ENCODE results near the gene CRYBG2. TPM values are rescaled to one million over a fixed set of nuclear protein-coding genes. Genes with fewer than 3 reads are reported as not detected.

The CRYBG2 gene
- polyA plus RNA-seq, 1 donor (not counting 4 experiments of a cell fraction or from before 2014, with no cell fraction given): 7.9 TPM

GRCh38 chr1:26305667-26306289 is 48.2 kb downstream of the CRYBG2 start:
- Histone ChIP-seq H2AFZ (ENCODE audit: control insufficient read depth, low read length) (peak overlapping the region; percentile 99), H4K20me1 (ENCODE audit: control insufficient read depth, extremely low read depth, insufficient read depth, low read length) (no peaks in the 10 kb centered on the region), H3K4me2 (ENCODE audit: control insufficient read depth, extremely low read depth, insufficient read depth, low read depth, low read length) (peak overlapping the region; percentile 92), H3K4me1 (ENCODE audit: control insufficient read depth, extremely low read depth, insufficient read depth, low read length) (peaks cover 12% of the 10 kb centered on the region), H3K9ac (ENCODE audit: control insufficient read depth, extremely low read depth, insufficient read depth, low read length) (peak overlapping the region; percentile 90), H3K36me3 (ENCODE audit: control insufficient read depth in 2 of 2, extremely low read depth in 1 of 2, insufficient read depth in 2 of 2, low read length in 2 of 2) (no peaks in the 10 kb centered on the region), H3K9me3 (ENCODE audit: control insufficient read depth, low read depth, low read length) (no peaks in the 10 kb centered on the region), H3K4me3 (ENCODE audit: control insufficient read depth in 2 of 3, extremely low read depth in 1 of 3, insufficient read depth in 2 of 3, low read depth in 1 of 3, low read length in 3 of 3) (peak overlapping the region; percentile 80 to 99 (median 97)), H3K27ac (ENCODE audit: control insufficient read depth, insufficient read depth, low read length) (peak overlapping the region; percentile 85), H3K79me2 (ENCODE audit: control insufficient read depth, insufficient read depth, low read length) (peaks cover 3% of the 10 kb centered on the region), H3K9me1 (ENCODE audit: control insufficient read depth, extremely low read depth, insufficient read depth, low read length) (no peaks in the 10 kb centered on the region), H3K27me3 (ENCODE audit: control insufficient read depth, extremely low read depth, insufficient read depth, low read length) (no peaks in the 10 kb centered on the region)
- no peak for DNase-seq (ENCODE audit: low read depth, low spot score)
- TF ChIP-seq EZH2 (IDR thresholded peaks at IDR 0.05; ENCODE audit: low read length): no peak
- TF ChIP-seq, protein P1, sequence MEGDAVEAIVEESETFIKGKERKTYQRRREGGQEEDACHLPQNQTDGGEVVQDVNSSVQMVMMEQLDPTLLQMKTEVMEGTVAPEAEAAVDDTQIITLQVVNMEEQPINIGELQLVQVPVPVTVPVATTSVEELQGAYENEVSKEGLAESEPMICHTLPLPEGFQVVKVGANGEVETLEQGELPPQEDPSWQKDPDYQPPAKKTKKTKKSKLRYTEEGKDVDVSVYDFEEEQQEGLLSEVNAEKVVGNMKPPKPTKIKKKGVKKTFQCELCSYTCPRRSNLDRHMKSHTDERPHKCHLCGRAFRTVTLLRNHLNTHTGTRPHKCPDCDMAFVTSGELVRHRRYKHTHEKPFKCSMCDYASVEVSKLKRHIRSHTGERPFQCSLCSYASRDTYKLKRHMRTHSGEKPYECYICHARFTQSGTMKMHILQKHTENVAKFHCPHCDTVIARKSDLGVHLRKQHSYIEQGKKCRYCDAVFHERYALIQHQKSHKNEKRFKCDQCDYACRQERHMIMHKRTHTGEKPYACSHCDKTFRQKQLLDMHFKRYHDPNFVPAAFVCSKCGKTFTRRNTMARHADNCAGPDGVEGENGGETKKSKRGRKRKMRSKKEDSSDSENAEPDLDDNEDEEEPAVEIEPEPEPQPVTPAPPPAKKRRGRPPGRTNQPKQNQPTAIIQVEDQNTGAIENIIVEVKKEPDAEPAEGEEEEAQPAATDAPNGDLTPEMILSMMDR (optimal IDR thresholded peaks at IDR 0.05 in 1 of 3, IDR thresholded peaks at IDR 0.05 in 1 of 3, conservative IDR thresholded peaks at IDR 0.05 in 1 of 3; ENCODE audit: extremely low read depth in 1 of 3, insufficient read depth in 2 of 3, low read length in 3 of 3): no peak
- dilution Hi-C loops (cut with MboI; ENCODE audit: extremely low pct_ligation_motif_present, low sequenced_read_pairs): no loop called here
- FAIRE-seq: no peak

- no peak overlapping the region for H3K27ac ChIP-seq (ENCODE audit: control insufficient read depth, insufficient read depth, low read length)
These were observed 51.1 kb downstream of the CRYBG2 start for GRCh38 chr1:26302733-26303405.

More at GRCh38 chr1:26302733-26303405, 51.1 kb downstream of the CRYBG2 start:
- Histone ChIP-seq H3K36me3 (ENCODE audit: control insufficient read depth in 2 of 2, extremely low read depth in 1 of 2, insufficient read depth in 2 of 2, low read length in 2 of 2) (no peaks in the 10 kb centered on the region), H3K9me3 (ENCODE audit: control insufficient read depth, low read depth, low read length) (no peaks in the 10 kb centered on the region), H3K79me2 (ENCODE audit: control insufficient read depth, insufficient read depth, low read length) (peaks cover 3% of the 10 kb centered on the region), H3K27me3 (ENCODE audit: control insufficient read depth, extremely low read depth, insufficient read depth, low read length) (no peaks in the 10 kb centered on the region), H3K4me3 (ENCODE audit: control insufficient read depth in 2 of 3, extremely low read depth in 1 of 3, insufficient read depth in 2 of 3, low read depth in 1 of 3, low read length in 3 of 3) (no peak overlapping the region), H3K9me1 (ENCODE audit: control insufficient read depth, extremely low read depth, insufficient read depth, low read length) (no peaks in the 10 kb centered on the region), H4K20me1 (ENCODE audit: control insufficient read depth, extremely low read depth, insufficient read depth, low read length) (no peaks in the 10 kb centered on the region), H2AFZ (ENCODE audit: control insufficient read depth, low read length) (no peak overlapping the region), H3K4me2 (ENCODE audit: control insufficient read depth, extremely low read depth, insufficient read depth, low read depth, low read length) (no peak overlapping the region), H3K9ac (ENCODE audit: control insufficient read depth, extremely low read depth, insufficient read depth, low read length) (no peak overlapping the region), H3K4me1 (ENCODE audit: control insufficient read depth, extremely low read depth, insufficient read depth, low read length) (peaks cover 24% of the 10 kb centered on the region)
- DNase-seq (ENCODE audit: low read depth, low spot score) (no peak), FAIRE-seq (no peak)
- no peak for TF ChIP-seq EZH2 (IDR thresholded peaks at IDR 0.05; ENCODE audit: low read length)
- TF ChIP-seq, protein P1 (optimal IDR thresholded peaks at IDR 0.05 in 1 of 3, IDR thresholded peaks at IDR 0.05 in 1 of 3, conservative IDR thresholded peaks at IDR 0.05 in 1 of 3; ENCODE audit: extremely low read depth in 1 of 3, insufficient read depth in 2 of 3, low read length in 3 of 3): no peak
- dilution Hi-C loops (cut with MboI; ENCODE audit: extremely low pct_ligation_motif_present, low sequenced_read_pairs): no loop called here
